KG1 (cell line): ENCODE measurements around the gene KLHL5.
"Not testable (repeated sequence)": the region's sequence is repeated elsewhere in the genome, so short reads cannot be mapped to it uniquely, and the experiment has no call there.

Experiments
- DNase-seq: peaks from one replicate; lab custom pipeline; 2025; lab: John Stamatoyannopoulos, UW

The KLHL5 gene, protein sequence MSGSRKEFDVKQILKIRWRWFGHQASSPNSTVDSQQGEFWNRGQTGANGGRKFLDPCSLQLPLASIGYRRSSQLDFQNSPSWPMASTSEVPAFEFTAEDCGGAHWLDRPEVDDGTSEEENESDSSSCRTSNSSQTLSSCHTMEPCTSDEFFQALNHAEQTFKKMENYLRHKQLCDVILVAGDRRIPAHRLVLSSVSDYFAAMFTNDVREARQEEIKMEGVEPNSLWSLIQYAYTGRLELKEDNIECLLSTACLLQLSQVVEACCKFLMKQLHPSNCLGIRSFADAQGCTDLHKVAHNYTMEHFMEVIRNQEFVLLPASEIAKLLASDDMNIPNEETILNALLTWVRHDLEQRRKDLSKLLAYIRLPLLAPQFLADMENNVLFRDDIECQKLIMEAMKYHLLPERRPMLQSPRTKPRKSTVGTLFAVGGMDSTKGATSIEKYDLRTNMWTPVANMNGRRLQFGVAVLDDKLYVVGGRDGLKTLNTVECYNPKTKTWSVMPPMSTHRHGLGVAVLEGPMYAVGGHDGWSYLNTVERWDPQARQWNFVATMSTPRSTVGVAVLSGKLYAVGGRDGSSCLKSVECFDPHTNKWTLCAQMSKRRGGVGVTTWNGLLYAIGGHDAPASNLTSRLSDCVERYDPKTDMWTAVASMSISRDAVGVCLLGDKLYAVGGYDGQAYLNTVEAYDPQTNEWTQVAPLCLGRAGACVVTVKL

DNA sequence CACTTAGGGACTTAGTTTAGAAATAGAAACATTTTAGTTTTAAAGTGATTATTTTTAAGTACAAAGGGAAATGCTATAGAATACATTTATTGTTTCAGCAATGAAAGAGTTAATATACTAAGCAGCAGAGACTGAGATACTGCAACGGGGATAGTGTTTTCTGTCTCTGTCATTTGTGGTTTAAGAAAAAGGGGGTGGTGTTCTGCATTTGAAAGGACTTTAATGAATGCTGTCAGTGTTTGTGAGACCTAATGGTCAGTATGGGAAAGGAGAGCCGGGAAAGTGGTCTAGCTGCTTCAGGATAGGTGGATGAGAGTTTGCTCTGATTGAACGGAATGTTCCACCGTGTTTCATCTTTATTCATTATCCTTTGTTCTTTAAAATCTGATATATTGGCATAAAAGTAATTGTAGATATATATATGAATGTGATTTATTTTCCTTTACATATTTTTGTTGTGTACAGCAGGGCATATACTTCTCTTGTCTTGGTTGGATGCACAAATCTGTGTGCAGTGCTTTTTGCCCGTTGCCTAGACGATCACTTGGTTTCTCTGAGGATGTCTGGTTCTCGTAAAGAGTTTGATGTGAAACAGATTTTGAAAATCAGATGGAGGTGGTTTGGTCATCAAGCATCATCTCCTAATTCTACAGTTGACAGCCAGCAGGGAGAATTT, at the start of gene KLHL5:
TSS of gene KLHL5 (plus strand) at position 139 of the 676 bp plus-strand sequence. CDS start at position 560, 421 bp downstream.
- no peak for DNase-seq

DNA sequence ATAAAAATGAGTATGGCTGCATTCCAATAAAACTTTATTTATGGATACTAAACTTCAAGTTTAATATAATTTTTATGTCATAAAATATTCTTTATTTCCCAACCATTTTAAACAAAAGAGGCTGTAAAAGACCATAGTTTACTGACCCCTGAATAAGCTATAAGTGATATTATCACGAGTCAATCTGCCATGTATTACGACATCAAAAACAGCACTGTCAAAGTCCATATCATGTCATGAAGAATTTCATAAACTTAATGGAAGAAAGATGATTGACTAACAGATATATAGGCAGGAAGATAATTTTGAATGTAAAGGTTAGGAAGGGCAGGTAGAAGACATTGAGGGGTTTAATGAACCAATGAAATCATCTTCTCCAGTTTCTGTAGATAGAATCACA, 48.0 kb upstream of the KLHL5 start:
- no peak for DNase-seq

DNA sequence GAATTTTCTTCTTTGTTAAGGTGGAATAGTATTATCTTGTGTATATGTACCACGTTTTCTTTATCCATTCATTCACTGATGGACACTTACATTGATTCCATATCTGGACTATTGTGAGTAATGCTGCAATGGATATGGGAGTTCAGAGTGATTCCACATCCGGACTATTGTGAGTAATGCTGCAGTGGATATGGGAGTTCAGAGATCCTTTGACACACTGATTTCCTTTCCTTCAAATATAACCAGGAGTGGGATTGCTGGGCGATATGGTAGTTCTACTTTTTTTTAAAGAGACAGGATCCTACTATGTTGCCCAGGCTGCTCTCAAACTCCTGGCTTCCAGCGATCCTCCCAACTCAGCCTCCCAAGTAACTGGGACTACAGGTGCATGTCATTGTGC, 41.9 kb upstream of the KLHL5 start:
- no peak for DNase-seq

DNA sequence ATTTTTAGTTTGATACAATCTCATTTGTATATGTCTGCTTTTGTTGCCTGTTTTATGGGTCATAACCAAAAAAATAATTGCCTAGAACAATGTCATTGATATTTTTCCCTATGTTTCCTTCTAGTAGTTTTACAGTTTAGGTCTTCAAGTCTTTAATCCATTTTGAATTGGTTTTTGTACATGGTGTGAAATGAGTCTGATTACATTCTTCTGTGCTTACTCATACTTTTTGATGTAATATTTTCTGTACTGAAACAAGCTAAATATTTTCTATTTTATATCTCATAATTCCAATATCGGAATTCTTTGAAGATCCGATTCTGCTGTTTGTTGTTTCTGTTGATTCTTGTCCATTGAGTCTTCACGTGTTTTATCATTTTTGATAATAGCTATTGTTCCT, 40.4 kb upstream of the KLHL5 start:
- no peak for DNase-seq

DNA sequence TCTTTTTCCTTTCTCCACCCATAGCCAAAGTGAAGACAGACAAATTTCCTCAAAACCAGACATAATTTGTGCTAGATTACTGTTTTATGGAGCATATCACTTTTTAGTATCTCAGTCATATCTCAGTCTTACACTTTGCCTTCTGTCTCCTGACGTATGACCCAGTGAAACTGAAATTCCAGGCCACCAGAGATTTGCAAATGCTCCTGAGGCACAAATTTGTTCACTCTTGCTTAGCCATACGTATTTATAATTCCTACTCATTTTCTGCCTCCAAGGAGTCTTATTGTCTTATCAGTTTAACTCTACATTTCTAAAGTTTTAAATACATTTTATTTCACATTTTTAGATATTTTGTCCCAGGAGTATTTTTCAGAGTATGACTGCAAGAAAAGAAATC, 39.8 kb upstream of the KLHL5 start:
- no peak for DNase-seq

DNA sequence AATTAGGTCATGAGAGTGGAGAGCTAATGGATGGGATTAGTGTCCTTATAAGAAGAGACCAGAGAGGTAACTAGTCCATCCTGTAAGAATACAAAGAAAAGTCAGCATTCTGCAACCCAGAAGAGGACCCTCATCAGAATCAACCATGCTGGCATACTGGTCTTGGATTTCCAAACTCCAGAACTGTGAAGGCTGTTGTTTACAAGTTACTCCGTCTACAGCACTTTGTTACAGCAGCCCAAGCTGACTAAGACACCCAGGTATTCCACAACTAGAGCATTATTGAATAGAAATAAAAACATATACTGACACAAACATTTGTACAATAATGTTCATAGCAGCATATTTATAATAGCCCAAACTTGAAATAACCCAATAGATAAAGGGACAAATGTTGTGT, 39.0 kb upstream of the KLHL5 start:
- DNase-seq, result no peak

DNA sequence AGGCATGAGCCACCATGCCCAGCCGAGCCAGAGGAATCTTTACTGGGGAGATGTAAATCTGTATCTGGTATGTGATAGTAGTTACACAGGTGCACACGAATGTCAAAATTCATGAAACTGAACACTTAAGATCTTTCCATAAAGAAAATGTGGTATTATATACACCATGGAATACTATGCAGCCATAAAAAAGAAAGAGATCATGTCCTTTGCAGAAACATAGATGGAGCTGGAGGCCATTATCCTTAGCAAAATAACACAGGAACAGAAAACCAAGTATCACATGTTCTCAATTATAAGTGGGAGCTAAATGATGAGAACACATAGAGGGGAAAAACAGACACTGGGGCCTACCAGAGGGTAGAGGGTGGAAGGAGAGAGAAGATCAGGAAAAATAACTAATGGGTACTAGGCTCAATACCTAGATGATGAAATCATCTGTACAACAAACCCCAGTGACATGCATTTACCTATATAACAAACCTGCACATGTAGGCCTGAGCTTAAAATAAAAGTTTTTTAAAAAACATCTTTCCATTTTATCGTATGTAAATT, 37.6 kb upstream of the KLHL5 start:
- no peak for DNase-seq

DNA sequence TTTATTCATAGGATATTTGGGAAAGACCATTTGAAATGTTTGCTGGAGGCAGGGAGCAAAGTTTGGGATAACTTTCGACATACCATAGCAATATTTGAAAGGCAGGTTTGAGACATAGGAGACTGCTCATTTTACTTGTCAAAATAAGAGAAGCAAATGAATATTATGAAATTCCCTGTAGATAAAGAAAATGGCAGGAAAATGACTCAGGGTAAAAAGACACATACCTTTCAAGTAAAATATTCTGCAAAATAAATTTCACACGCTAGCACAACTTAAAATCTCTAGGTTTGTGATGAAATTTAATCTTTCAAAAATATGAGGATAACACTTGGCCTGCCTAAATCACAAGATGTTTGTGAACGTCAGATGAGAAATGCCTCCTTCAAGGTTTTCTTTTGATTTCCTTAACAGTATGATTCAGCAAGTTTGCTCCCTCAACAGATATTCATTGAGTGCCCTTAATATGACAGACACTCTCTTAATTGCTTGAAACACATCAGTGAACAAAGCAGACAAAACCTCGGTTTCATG, 36.4 kb upstream of the KLHL5 start:
- no peak for DNase-seq

DNA sequence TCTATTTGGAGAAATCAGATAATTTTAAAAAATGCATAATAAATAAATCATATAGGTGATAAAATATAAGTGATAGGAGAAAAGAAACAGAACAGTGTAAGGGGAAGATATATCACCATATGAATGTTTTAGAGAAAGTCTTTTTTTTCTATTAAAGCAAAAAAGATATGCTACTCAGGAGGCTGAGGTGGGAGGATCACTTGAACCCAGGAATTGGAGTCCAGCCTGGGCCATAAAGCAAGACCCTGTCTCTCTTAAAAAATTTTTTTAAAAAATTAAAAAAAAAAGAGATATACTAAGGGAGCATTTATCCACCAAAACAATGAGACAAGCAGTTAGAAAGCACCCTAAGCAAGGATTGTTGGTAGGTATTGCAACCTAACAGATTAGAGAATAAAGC, 35.9 kb upstream of the KLHL5 start:
- no peak for DNase-seq

DNA sequence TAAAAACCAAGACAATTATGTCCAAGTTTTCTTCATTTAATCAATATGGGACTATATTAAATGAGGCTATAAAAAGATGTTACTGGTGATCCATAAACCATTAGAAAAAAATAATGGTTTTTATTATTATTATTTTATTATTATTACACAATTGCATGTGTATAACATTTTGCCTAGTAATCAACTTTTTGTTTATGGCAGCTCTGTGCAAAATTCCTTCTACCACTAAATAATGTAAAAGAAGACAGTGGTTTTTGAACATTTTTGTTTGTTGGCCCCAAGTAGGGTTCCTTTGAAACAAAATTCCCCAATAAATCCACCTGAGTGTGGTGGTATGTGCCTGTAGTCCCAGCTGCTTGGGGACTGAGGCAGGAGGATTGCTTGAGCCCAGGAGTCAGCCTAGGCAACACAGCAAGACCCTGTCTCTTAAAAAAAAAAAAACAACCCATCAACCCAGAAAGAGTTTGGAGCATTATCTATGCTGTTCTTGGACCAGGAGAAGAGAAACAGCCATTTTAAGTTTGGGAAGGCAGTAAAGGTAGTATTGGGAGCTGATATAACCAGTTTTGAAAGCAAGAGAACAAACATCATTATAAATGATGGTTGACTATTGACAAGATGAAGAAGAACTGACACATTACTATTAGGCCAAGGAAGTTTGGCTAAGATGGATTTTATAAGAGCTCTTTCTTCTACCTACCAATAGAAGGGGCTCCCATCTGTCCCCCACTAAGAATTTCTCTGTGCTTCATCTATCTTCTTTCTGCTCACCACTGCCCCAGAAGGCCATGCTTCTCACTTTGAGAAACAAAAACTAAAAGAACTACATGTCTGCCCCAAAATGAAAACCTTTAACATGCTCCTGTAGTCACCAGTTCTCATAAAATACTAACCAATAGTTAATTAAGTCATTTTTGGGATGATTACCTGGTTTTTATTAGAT, 32.0 kb upstream of the KLHL5 start:
- DNase-seq, result no peak

DNA sequence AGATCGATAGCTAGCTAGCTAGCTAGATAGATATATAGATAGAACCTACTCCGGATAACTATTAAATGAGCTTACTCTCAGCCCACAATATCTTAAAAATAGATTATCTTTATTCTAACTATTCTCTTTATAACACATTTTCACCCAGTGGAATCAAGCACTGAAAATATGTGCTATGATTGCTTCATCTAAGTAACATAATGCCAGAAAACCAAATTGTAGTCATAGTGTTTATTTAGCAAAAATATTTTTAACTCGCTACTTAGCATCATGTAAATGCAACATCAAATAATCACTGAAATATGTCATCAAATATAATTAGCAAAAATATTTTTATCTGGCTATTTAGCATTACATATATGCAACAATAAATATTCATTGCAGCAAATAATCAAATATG, 31.3 kb upstream of the KLHL5 start:
- DNase-seq, result no peak

DNA sequence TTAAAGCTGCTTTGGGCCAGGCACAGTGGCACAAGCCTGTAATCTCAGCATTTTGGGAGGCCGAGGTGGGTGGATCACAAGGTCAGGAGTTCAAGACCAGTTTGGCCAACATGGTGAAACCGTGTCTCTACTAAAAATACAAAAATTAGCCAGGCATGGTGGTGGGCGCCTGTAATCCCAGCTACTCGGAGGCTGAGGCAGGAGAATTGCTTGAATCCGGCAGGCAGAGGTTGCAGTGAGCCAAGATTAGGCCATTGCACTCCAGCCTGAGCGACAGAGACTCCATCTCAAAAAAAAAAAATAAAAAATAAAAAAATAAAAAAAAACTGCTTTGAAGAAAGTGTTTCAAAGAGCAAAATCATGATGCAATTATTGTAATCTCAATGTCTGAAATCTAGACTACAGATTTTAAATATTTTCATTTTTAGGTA, 30.4 kb upstream of the KLHL5 start:
- DNase-seq, result not testable (repeated sequence)

DNA sequence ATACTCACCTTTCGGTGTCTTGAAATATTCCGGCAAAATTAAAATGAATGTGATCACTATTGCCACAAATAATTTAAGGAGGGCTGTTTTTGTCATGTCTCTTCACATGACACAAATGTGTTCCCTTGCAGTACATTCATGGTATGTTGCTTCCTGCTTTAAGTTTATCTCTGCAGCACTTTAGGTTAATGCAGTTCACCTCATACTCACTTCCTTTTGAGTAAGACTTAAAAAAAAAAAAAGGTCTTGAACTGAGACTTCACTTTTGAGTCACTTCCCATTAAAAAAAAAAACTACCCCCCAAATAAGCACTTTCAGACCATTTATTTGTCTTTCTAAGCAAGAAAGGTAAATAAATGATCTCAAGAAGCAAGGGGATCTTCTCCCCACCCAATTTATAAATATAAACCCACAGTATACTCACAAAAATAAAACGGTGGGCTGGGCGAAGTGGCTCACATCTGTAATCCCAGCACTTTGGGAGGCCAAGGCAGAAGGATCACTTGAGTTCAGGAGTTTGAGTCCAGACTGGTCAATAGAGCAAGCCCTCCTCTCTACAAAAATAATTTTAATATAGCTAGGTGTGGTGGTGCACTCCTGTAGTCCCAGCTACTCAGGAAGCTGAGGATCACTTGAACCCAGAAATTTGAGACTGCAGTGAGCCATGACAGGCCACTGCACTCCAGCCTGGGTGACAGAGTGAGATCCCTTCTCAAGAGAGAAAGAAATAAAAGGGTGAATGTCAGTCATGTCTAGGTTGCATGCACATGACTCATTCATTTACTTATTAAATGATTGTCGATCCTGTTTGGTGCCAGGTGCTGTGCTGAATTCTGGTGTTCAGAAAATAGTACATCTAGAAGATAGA, 29.6 kb upstream of the KLHL5 start, which contains the start of gene TMEM156:
TSS of gene TMEM156 (minus strand) at position 192 of the 868 bp plus-strand sequence. CDS start at position 96, 96 bp downstream.
- DNase-seq, result peak; percentile 70

DNA sequence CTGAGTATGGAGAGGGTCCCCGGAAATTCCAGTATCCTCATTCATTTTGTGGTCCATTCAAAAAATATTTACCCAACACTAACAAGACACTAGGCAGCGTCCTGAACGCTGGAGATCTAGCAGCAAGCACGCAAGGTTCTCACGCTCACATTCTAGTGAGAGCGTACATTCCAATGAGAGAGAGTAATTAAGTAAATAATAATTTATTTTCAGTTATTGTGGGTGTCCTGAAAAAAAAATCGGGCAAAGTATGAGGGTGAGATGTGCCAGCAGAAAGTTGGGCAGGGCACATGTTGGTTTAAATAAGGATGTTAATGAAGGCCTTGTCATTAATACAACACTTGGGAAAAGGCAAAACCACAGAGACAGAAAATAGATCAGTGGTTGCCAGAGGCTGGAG, 25.9 kb upstream of the KLHL5 start:
- DNase-seq, result no peak

DNA sequence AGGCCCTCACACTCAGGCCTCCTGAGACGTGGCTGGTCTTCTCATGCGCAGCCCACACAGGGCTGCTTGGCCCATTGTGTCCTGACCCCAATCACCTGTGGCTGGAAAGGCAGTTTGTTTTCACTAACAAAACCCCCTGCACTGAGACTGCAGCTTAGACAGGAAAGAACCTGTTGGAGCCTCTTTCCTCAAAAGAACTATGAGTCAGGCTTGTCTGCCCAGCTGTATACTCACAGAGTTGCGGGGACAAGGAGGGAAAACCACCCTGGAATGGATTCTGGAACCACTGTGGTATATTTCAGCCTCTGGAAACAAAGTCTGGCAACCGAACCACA, 24.6 kb upstream of the KLHL5 start:
- no peak for DNase-seq

DNA sequence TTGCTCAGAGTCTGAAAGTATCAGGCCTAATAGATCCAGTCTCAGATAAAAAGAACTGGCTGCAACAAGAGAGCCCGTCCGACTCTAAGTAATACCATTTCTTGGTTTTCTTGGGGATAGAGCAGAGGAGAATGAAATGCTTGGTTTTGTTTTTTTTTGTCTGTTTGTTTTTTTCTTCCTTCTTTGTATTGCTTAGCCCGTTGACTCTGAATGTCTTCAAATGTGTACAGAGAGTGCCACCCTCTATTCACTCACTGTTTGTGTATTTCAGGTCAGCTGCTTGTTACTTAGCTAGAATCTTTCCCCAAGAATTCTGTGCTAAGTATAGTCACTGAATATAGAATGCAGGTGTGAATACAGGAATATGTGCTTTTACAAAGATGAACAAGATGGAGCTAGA, 24.1 kb upstream of the KLHL5 start:
- no peak for DNase-seq

DNA sequence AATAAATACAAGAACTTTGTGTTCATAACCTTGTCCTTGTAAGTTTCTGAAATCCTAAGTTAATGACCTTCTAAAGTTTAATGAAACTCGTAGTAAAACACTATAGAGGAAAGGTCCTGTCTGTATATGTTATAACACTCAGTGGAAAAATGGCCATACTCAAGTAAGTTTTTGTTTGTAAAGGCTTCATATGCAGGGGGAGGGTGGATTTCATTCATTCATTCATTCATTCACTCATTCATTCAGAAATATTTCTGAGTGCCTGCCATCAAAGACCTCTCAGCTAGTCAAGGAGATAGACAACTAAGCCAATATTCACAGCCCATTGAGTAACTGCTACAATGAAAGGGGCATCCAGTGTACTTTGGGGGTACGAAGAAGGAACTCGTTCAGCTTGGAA, 22.9 kb upstream of the KLHL5 start:
- DNase-seq, result no peak

DNA sequence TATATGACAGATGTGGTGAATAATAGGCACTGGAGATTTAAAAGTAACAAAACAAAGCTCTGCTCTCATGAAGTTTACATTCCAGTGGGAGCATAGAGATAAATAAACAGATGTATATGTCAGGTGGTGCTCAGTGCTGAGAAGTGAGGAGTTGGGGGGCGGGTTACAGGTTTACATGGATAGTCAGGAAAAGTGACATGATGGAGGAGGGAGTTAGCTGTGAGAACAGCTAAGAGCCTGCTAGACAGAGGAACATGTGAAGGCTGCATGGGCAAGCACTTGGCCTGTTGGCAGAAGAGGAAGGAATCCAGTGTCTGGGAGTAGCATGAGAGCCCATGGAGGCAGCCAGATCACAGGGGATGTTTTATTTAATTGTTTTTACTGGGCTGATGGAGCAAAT, 19.7 kb upstream of the KLHL5 start:
- no peak for DNase-seq

DNA sequence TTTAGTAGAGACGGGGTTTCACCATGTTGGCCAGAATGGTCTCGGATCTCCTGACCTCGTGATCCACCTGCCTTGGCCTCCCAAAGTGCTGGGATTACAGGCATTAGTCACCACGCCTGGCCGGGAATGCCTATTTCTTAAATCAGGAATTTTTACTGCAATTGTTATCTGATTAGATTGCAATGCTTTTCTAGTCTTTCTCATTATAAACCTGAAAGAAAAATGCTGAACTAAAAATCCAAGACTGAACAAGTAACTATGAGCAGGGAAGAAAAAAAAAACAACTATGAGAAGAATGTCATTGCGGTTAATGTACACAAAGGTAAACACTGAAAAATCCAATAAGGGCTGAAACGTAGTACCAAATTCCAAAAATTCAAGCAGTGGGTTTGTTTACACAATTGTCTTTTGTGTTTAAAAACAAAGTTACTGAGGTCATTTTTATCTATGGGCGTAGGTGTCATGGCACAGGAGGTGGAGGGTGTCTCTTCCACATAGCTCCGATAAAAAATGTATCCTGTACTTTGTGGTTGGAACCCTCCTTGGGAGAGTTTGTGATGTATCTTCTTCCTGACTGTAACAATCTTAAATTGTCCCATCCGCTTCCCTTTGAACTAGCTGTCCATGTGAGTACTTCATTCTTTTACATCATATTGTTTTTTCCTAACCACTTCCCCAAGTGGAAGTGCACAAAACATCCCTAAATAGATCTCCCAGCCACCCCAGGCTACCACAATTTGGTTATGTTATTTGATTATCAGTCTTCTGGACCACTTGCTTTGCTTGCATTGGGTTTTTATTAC, 18.8 kb upstream of the KLHL5 start:
- DNase-seq, result no peak
